DND-41 (cell line): ENCODE results near the gene CSF3.

Experiments
- ATAC-seq: fragments of 200-7000 bp; cut with Tn5 transposase; 3 replicates; pipeline ENCODE4 v1.9.1; 2021; ENCODE audit warnings: low read depth; ENCODE audit not compliant: insufficient read depth
- DNase-seq: peaks from one replicate; pipeline ENCODE4 v3.0.0-alpha.2; 2020
- H2AFZ ChIP-seq: 2 replicates; pipeline ENCODE4 v1.6.0; 2012; ENCODE audit warnings: low read depth, low read length
- H3K27ac ChIP-seq: 2 replicates; pipeline ENCODE4 v1.5.1; 2012; ENCODE audit warnings: low read length, inconsistent platforms
- H3K27me3 ChIP-seq: fragments of 200-600 bp; sonication (generic); 2 replicates; pipeline ENCODE4 v1.6.0; 2012; ENCODE audit warnings: low read length, mild to moderate bottlenecking, inconsistent platforms; ENCODE audit not compliant: insufficient read depth, poor library complexity
- H3K36me3 ChIP-seq: 2 replicates; pipeline ENCODE4 v1.5.1; 2012; ENCODE audit warnings: low read length, inconsistent platforms; ENCODE audit not compliant: insufficient read depth
- H3K4me1 ChIP-seq: 2 replicates; pipeline ENCODE4 v1.5.1; 2012; ENCODE audit warnings: mild to moderate bottlenecking, low read length; ENCODE audit not compliant: insufficient read depth
- H3K4me2 ChIP-seq: 2 replicates; pipeline ENCODE4 v1.6.0; 2012; ENCODE audit warnings: mild to moderate bottlenecking, moderate library complexity, low read length, inconsistent platforms; ENCODE audit not compliant: insufficient read depth
- H3K4me3 ChIP-seq, 2 experiments: fragments of 200-600 bp in 1 of 2; shearing (Covaris generic) in 1 of 2; 2 replicates each; pipeline ENCODE4 v1.5.1; 2012 to 2016; ENCODE audit warnings: inconsistent platforms in 2 of 2, low read length in 2 of 2, mild to moderate bottlenecking in 2 of 2, low read depth in 1 of 2, moderate library complexity in 1 of 2
- H3K79me2 ChIP-seq: 2 replicates; pipeline ENCODE4 v1.6.0; 2012; ENCODE audit warnings: low read length, inconsistent platforms; ENCODE audit not compliant: insufficient read depth
- H3K9ac ChIP-seq: 2 replicates; pipeline ENCODE4 v1.6.0; 2012; ENCODE audit warnings: low read depth, mild to moderate bottlenecking, inconsistent platforms, low read length, moderate library complexity
- H3K9me3 ChIP-seq: 2 replicates; pipeline ENCODE4 v1.5.1; 2012; ENCODE audit warnings: low read length, moderate library complexity, mild to moderate bottlenecking, inconsistent platforms; ENCODE audit not compliant: insufficient read depth, severe bottlenecking
- H4K20me1 ChIP-seq: 2 replicates; pipeline ENCODE4 v1.6.0; 2012; ENCODE audit warnings: low read length; ENCODE audit not compliant: insufficient read depth
- EZH2 ChIP-seq: IDR thresholded peaks from 3 replicates; pipeline ENCODE4 v1.6.1; 2012; ENCODE audit warnings: borderline replicate concordance, low read depth, mild to moderate bottlenecking, moderate library complexity, low read length, inconsistent platforms; ENCODE audit not compliant: severe bottlenecking
- TF ChIP-seq, protein P1 (sequence below): IDR thresholded peaks from 2 replicates; pipeline ENCODE4 v1.5.1; 2012; ENCODE audit warnings: borderline replicate concordance, low read length, moderate library complexity, mild to moderate bottlenecking; ENCODE audit not compliant: poor library complexity, severe bottlenecking; ENCODE audit errors: extremely low read depth

Gene CSF3

DNA sequence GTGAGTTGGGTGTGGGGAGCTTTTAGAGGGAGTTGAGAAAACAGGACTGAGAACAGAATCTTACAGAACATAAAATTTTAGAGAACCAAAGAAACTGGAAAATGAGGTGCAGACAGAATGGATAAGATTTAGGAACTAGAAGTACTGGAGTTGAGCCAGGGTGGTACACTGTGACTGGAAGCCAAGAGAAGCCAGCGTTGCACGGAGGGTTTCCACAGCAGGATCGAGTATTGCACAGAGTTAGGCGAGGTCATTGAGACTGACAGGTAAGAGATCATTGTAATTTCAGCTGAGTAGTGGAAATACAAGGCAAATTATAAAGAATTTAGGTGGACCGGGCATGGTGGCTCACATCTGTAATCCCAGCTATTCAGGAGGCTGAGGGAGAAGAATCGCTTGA is 45.9 kb upstream of the CSF3 start:
- Histone ChIP-seq H4K20me1 (no peaks in the 10 kb centered on the region), H3K27me3 (peaks cover 27% of the 10 kb centered on the region), H2AFZ (no peak overlapping the region), H3K4me3 (no peak overlapping the region), H3K4me1 (no peaks in the 10 kb centered on the region), H3K79me2 (no peaks in the 10 kb centered on the region), H3K9ac (no peak overlapping the region), H3K4me2 (no peak overlapping the region), H3K36me3 (no peaks in the 10 kb centered on the region), H3K9me3 (no peaks in the 10 kb centered on the region), H3K27ac (no peak overlapping the region)
- no peak for DNase-seq
- no peak for TF ChIP-seq EZH2
- TF ChIP-seq, protein P1, sequence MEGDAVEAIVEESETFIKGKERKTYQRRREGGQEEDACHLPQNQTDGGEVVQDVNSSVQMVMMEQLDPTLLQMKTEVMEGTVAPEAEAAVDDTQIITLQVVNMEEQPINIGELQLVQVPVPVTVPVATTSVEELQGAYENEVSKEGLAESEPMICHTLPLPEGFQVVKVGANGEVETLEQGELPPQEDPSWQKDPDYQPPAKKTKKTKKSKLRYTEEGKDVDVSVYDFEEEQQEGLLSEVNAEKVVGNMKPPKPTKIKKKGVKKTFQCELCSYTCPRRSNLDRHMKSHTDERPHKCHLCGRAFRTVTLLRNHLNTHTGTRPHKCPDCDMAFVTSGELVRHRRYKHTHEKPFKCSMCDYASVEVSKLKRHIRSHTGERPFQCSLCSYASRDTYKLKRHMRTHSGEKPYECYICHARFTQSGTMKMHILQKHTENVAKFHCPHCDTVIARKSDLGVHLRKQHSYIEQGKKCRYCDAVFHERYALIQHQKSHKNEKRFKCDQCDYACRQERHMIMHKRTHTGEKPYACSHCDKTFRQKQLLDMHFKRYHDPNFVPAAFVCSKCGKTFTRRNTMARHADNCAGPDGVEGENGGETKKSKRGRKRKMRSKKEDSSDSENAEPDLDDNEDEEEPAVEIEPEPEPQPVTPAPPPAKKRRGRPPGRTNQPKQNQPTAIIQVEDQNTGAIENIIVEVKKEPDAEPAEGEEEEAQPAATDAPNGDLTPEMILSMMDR = no peak
- no peak for ATAC-seq

DNA sequence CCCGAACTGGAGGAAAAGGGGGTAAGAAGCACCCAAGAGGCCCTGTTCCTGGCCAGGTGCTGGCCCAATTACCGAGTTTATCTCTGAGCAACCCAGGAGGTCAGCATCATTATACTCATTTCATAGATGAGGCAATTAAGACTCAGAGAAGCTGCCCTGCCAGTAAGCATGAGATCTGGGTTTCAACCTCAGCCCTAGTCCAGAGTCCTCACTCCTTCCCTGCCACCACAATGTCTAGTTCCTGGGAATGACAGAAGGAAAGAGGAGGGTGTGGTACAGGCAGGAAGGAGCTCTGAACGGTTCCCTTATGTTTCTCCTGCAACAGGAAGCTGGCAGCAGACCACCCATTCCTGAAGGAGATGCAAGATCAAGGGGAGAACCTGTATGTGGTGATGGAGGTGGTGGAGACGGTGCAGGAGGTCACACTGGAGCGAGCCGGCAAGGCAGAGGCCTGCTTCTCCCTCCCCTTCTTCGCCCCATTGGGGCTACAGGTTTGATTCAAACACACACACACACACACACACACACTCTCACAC is 45.0 kb upstream of the CSF3 start:
- H3K79me2 ChIP-seq = no peaks in the 10 kb centered on the region
- no peak overlapping the region for H3K27ac ChIP-seq
- DNase-seq = no peak
- H3K4me3 ChIP-seq = no peak overlapping the region
- H3K9ac ChIP-seq = no peak overlapping the region
- no peak for TF ChIP-seq EZH2
- TF ChIP-seq, protein P1 = no peak
- no peaks in the 10 kb centered on the region for H3K4me1 ChIP-seq
- no peak overlapping the region for H2AFZ ChIP-seq
- no peaks in the 10 kb centered on the region for H3K36me3 ChIP-seq
- no peaks in the 10 kb centered on the region for H4K20me1 ChIP-seq
- no peak for ATAC-seq
- peaks cover 27% of the 10 kb centered on the region for H3K27me3 ChIP-seq
- no peak overlapping the region for H3K4me2 ChIP-seq
- H3K9me3 ChIP-seq = no peaks in the 10 kb centered on the region

DNA sequence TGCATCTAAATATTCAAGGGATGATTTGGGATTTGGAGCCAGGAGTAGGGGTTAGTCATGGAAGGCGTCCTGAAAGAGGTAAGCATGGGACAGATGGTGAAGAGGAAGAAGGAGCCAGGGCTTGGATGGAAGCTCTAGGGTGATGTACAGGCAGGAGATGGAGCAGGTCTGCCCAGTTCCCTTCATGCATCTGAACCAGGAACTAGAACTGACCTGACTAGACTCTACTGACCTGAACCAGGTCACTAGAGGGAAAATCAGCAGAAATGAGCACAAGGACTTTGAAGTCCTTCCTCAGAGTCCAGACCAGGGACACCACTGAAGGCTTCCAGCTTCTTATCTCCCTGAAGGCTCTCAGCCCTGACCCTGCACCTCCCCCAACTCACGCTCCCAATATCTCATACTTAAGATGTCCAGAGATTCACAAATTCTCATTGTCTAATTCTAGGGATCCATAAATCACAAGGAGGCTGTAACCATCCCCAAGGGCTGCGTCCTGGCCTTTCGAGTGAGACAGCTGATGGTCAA is 44.1 kb upstream of the CSF3 start:
- Histone ChIP-seq H3K27me3 (peaks cover 27% of the 10 kb centered on the region), H3K4me1 (no peaks in the 10 kb centered on the region), H3K4me3 (no peak overlapping the region), H4K20me1 (no peaks in the 10 kb centered on the region), H2AFZ (no peak overlapping the region), H3K79me2 (no peaks in the 10 kb centered on the region), H3K27ac (no peak overlapping the region), H3K9ac (no peak overlapping the region), H3K9me3 (no peaks in the 10 kb centered on the region), H3K36me3 (no peaks in the 10 kb centered on the region), H3K4me2 (no peak overlapping the region)
- DNase-seq = no peak
- TF ChIP-seq EZH2 = no peak
- TF ChIP-seq, protein P1 = no peak
- no peak for ATAC-seq
